Gastrocnemius medialis (tissue), 4 donors: ENCODE measurements around the gene USP17L18. TPM values are rescaled to one million over a fixed set of nuclear protein-coding genes. Genes with fewer than 3 reads are reported as not detected.
A peak's percentile ranks its signal among the peaks of the same experiment; 100 is the strongest.
"Not testable (repeated sequence)": the region's sequence is repeated elsewhere in the genome, so short reads cannot be mapped to it uniquely, and the experiment has no call there.

Source experiments
- ATAC-seq, 2 donors: fragments of 150-250 bp; one replicate each; pipeline ENCODE4 v1.9.1; 2016
- DNase-seq, 2 donors: peaks; one replicate each; pipeline ENCODE4 v3.0.0-alpha.2; 2019
- H3K27ac ChIP-seq, 4 donors: fragments of 200-600 bp; sonication (generic); 1 replicate in 1 of 4; 2 replicates in 3 of 4; pipeline ENCODE4 v1.5.1; 2016 to 2018; ENCODE audit warnings: mild to moderate bottlenecking in 2 of 4, moderate library complexity in 1 of 4
- H3K27me3 ChIP-seq, 3 donors: fragments of 200-600 bp; sonication (generic) in 2 of 3; 1 replicate in 1 of 3; 2 replicates in 2 of 3; pipeline versions ENCODE4 v1.5.1 to v1.6.0; 2016 to 2019; ENCODE audit warnings: mild to moderate bottlenecking in 1 of 3, moderate library complexity in 1 of 3
- H3K36me3 ChIP-seq, 2 donors: fragments of 200-600 bp; sonication (generic) in 1 of 2; one replicate each; pipeline ENCODE4 v1.5.1; 2017 to 2018
- H3K4me1 ChIP-seq, 2 donors: fragments of 200-600 bp; sonication (generic) in 1 of 2; one replicate each; pipeline ENCODE4 v1.5.1; 2016 to 2017; ENCODE audit warnings: mild to moderate bottlenecking in 2 of 2
- H3K4me3 ChIP-seq, 4 donors: fragments of 200-600 bp; sonication (generic) in 3 of 4; 1 replicate in 1 of 4; 2 replicates in 3 of 4; pipeline ENCODE4 v1.5.1; 2016 to 2019; ENCODE audit warnings: mild to moderate bottlenecking in 2 of 4
- H3K9me3 ChIP-seq, 3 donors: fragments of 200-600 bp; sonication (generic) in 2 of 3; 1 replicate in 1 of 3; 2 replicates in 2 of 3; pipeline ENCODE4 v1.5.1; 2016 to 2019
- in situ Hi-C, 4 donors: fragments of 200-750 bp; cut with MboI; loops; one replicate each; pipeline versions ENCODE4 v1.15.0 to v1.8.0; 2017; ENCODE audit warnings: low sequenced_read_pairs in 4 of 4
- intact Hi-C: fragments of 100-400 bp; cut with DNase I; formaldehyde crosslinking; loops from one replicate; pipeline ENCODE4 v1.15.1; 2023; ENCODE audit warnings: low total_unique reads
- total RNA-seq, 4 donors: library from RNA; depleted of rRNA; stranded (reverse); fragments of >200 nt; gene quantifications; one replicate each; pipeline versions ENCODE4 v1.1.0 to v1.2.3, GENCODE V29; 2016

The USP17L18 gene
- total RNA-seq, 4 donors from 2014 or later = not detected

DNA sequence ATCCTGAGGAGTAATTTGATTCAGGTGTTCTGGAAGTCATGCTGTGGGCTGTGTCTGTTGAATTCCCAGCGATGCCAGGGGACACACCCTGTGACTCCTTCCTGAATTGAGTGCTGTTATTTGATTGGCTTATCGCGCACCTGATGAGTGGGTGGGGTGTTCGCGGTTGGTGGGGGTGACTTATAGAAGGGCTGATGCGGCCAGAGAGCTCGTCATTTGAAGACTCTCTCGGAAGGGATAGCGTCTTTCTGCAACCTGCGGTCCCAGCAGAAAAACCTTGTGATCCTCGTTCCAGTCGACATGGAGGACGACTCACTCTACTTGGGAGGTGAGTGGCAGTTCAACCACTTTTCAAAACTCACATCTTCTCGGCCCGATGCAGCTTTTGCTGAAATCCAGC, 9.4 kb downstream of the USP17L18 start, which contains the start of gene USP17L20:
TSS of gene USP17L20 (plus strand) at position 301 of the 400 bp plus-strand sequence. CDS start at position 301, 0 bp downstream.
- intact Hi-C loops, H3K36me3 ChIP-seq, H3K27ac ChIP-seq, H3K27me3 ChIP-seq, ATAC-seq, H3K4me3 ChIP-seq, DNase-seq, H3K9me3 ChIP-seq, H3K4me1 ChIP-seq, in situ Hi-C loops: not testable (repeated sequence)

GRCh38 chr4:9262572-9262971, 14.1 kb downstream of the USP17L18 start, which contains the start of gene USP17L21:
USP17L21 (plus strand) TSS chr4:9262872; CDS start chr4:9262872, 0 bp downstream.
- intact Hi-C loops, in situ Hi-C loops, H3K4me3 ChIP-seq, H3K9me3 ChIP-seq, H3K27me3 ChIP-seq, ATAC-seq, H3K27ac ChIP-seq, H3K36me3 ChIP-seq, DNase-seq, H3K4me1 ChIP-seq: not testable (repeated sequence)

DNA sequence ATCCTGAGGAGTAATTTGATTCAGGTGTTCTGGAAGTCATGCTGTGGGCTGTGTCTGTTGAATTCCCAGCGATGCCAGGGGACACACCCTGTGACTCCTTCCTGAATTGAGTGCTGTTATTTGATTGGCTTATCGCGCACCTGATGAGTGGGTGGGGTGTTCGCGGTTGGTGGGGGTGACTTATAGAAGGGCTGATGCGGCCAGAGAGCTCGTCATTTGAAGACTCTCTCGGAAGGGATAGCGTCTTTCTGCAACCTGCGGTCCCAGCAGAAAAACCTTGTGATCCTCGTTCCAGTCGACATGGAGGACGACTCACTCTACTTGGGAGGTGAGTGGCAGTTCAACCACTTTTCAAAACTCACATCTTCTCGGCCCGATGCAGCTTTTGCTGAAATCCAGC, 18.9 kb downstream of the USP17L18 start, which contains the start of gene USP17L22:
TSS of gene USP17L22 (plus strand) at position 301 of the 400 bp plus-strand sequence. CDS start at position 301, 0 bp downstream.
- H3K27ac ChIP-seq, in situ Hi-C loops: not testable (repeated sequence)

DNA sequence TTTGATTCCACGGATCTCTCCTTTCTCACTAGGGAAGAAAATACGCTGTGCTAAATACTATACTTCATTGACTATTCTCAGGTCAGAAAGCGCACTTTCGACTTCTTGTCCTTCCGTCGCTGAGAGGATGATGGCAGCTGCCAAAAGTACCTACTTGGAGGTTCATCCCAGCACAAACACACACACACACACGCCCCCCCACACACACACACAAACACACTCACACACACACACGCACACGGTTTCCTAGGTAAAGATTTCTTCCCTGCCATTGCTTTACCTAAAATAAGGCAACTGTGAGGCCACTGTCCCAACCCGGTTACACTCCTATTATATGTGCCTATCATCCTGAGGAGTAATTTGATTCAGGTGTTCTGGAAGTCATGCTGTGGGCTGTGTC, 23.3 kb downstream of the USP17L18 start:
- ATAC-seq, H3K4me1 ChIP-seq, H3K36me3 ChIP-seq, H3K4me3 ChIP-seq, in situ Hi-C loops, H3K27ac ChIP-seq, H3K27me3 ChIP-seq, H3K9me3 ChIP-seq, intact Hi-C loops: not testable (repeated sequence)
- peak; percentile 28 to 35 for DNase-seq

More for the DNA sequence above, 18.9 kb downstream of the USP17L18 start, which contains the start of gene USP17L22:
- H3K9me3 ChIP-seq, H3K4me1 ChIP-seq, H3K27me3 ChIP-seq, intact Hi-C loops, H3K36me3 ChIP-seq, DNase-seq, ATAC-seq, H3K4me3 ChIP-seq: not testable (repeated sequence)

Other genes starting within 250 kb of the USP17L18 start
- not detected for gene FAM90A26, start 78.2 kb upstream of the USP17L18 start, total RNA-seq
- gene USP17L10, start 38.0 kb upstream of the USP17L18 start, total RNA-seq = not detected
- not detected for gene USP17L11, start 33.2 kb upstream of the USP17L18 start, total RNA-seq
- gene USP17L12, start 28.5 kb upstream of the USP17L18 start, total RNA-seq = not detected
- not detected for gene USP17L13, start 23.7 kb upstream of the USP17L18 start, total RNA-seq
- gene USP17L15, start 14.2 kb upstream of the USP17L18 start, total RNA-seq = not detected
- not detected for gene USP17L17, start 4.8 kb upstream of the USP17L18 start, total RNA-seq
- gene USP17L19, start 4.7 kb downstream of the USP17L18 start, total RNA-seq = not detected
- gene USP17L20, start 9.5 kb downstream of the USP17L18 start, total RNA-seq = not detected
- not detected for gene USP17L21, start 14.2 kb downstream of the USP17L18 start, total RNA-seq
- not detected for gene USP17L22, start 19.0 kb downstream of the USP17L18 start, total RNA-seq
- not detected for gene USP17L24, start 76.5 kb downstream of the USP17L18 start, total RNA-seq
- not detected for gene USP17L25, start 81.3 kb downstream of the USP17L18 start, total RNA-seq
- not detected for gene USP17L26, start 86.0 kb downstream of the USP17L18 start, total RNA-seq
- not detected for gene USP17L5, start 90.8 kb downstream of the USP17L18 start, total RNA-seq
- not detected for gene USP17L27, start 95.5 kb downstream of the USP17L18 start, total RNA-seq
- not detected for gene USP17L28, start 100.3 kb downstream of the USP17L18 start, total RNA-seq
- not detected for gene USP17L29, start 105.0 kb downstream of the USP17L18 start, total RNA-seq
- not detected for gene USP17L30, start 114.5 kb downstream of the USP17L18 start, total RNA-seq
- gene DEFB131A, start 195.8 kb downstream of the USP17L18 start, total RNA-seq = not detected